MM.1S (cell line): ENCODE measurements around the gene UBE2F.

Experiments used
- EZH2 ChIP-seq: fragments of 300-600 bp; sonication (generic); optimal IDR thresholded peaks from 2 replicates; pipeline ENCODE3; 2017; ENCODE audit warnings: low read depth, mild to moderate bottlenecking, antibody characterized with exemption, low read length, mixed read lengths
- EZH2phosphoT487 ChIP-seq: fragments of 300-600 bp; sonication (generic); IDR thresholded peaks from 2 replicates; pipeline ENCODE4 v1.6.1; 2018; ENCODE audit warnings: antibody characterized with exemption, low read length
- TF ChIP-seq, protein P1 (sequence below): fragments of 300-600 bp; sonication (generic); IDR thresholded peaks from 2 replicates; pipeline ENCODE4 v1.5.1; 2016; ENCODE audit warnings: antibody characterized with exemption, low read length, mixed read lengths

DNA sequence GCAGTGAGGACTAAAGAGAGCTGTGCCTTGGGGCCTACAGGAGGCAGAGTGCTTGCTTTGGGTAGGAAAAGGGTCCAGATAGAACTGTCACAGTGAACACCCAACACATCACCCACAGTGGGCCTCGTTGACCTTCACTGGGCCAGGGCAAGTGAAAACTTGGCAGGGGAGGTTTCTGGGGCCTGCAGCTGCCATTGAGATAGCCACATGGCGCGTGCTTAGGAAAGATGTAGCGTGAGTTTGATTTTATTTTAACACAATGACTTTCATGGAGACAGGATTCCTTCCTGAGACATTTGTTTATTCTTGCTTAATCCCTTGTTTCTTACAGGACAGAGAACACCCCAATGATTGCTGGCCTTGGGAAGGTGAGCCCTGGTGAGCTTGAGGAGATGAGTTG, 124.1 kb downstream of the UBE2F start:
- TF ChIP-seq, protein P1, sequence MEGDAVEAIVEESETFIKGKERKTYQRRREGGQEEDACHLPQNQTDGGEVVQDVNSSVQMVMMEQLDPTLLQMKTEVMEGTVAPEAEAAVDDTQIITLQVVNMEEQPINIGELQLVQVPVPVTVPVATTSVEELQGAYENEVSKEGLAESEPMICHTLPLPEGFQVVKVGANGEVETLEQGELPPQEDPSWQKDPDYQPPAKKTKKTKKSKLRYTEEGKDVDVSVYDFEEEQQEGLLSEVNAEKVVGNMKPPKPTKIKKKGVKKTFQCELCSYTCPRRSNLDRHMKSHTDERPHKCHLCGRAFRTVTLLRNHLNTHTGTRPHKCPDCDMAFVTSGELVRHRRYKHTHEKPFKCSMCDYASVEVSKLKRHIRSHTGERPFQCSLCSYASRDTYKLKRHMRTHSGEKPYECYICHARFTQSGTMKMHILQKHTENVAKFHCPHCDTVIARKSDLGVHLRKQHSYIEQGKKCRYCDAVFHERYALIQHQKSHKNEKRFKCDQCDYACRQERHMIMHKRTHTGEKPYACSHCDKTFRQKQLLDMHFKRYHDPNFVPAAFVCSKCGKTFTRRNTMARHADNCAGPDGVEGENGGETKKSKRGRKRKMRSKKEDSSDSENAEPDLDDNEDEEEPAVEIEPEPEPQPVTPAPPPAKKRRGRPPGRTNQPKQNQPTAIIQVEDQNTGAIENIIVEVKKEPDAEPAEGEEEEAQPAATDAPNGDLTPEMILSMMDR, result no peak
- no peak for TF ChIP-seq EZH2
- TF ChIP-seq EZH2phosphoT487, result no peak
